ENCODE measurements around the gene PTGFRN. TPM values are rescaled to one million over a fixed set of nuclear protein-coding genes. Genes with fewer than 3 reads are reported as not detected.

Gene PTGFRN
- total and polyA plus RNA-seq, 9 of the 15 experiments (the other 6 are each of a cell fraction or from before 2014, with no cell fraction given), result 17.3 to 33.1 (median 25.7) TPM

GRCh38 chr1:116909512-116910378 is at the start of gene PTGFRN (continued):
- TF ChIP-seq MGA (IDR thresholded peaks at IDR 0.05) (peak; percentile 67), BRD4 (IDR thresholded peaks at IDR 0.05) (peak; percentile 14; the same call in 1 of the 2 replicates), RBM15 (IDR thresholded peaks at IDR 0.05; ENCODE audit: insufficient read depth, low read length) (no peak), TAF7 (tag; IDR thresholded peaks at IDR 0.05) (peak; percentile 42; the same call in 1 of the 2 replicates), MNT (conservative IDR thresholded peaks at IDR 0.05) (peak in 1 of 2 experiments; percentile 23; a peak in 1 of 4 replicates), ZSCAN29 (IDR thresholded peaks at IDR 0.05) (no peak), GTF2E2 (tag; IDR thresholded peaks at IDR 0.05) (no peak; the same call in 1 of the 2 replicates), TARDBP (IDR thresholded peaks at IDR 0.05) (no peak), MAX (CRISPR knock-in tag; IDR thresholded peaks at IDR 0.05) (peak; percentile 19; the same call in 1 of the 2 replicates), ETV1 (tag; conservative IDR thresholded peaks at IDR 0.05; ENCODE audit: low read depth) (peak; percentile 56), POLR2AphosphoS5 (IDR thresholded peaks at IDR 0.05; ENCODE audit: control insufficient read depth, insufficient read depth, low read depth, low read length) (0 out of 2 replicates have a peak, but pooled peaks have one; percentile 30), L3MBTL2 (IDR thresholded peaks at IDR 0.05) (peak; percentile 70; the same call in 1 of the 2 replicates)
